GM21526 (cell line): ENCODE results near the gene S1PR3.

Source experiments
- ATAC-seq: cut with Tn5 transposase; IDR thresholded peaks from one replicate; pipeline ENCODE4 v1.9.1; 2021; ENCODE audit warnings: moderate library complexity; ENCODE audit not compliant: unreplicated experiment, low FRiP score

S1PR3 gene

GRCh38 chr9:88990041-88990728, 1.1 kb upstream of the S1PR3 start:
- ATAC-seq, result no peak

GRCh38 chr9:88990729-88991065, 571 bp upstream of the S1PR3 start:
- ATAC-seq, result no peak

DNA sequence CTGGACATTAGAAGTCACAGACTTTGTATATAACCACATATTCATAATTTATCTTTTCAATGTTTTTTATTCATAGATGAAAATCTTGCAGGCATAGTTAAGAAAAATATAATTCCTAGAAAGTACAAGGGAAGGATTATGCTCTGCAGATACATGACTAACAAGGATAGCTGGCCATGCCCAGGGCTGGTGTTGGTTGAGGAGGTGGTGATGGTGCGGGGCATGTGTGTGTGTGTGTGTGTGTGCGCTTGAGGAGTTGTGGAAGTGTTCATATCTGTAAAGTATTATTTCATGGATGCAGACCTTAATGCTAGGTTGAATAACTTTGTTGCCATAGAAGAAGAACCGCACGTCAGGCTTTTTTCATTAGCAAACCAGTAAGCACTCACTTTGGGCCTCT, 1.3 kb downstream of the S1PR3 start:
- ATAC-seq, result no peak

DNA sequence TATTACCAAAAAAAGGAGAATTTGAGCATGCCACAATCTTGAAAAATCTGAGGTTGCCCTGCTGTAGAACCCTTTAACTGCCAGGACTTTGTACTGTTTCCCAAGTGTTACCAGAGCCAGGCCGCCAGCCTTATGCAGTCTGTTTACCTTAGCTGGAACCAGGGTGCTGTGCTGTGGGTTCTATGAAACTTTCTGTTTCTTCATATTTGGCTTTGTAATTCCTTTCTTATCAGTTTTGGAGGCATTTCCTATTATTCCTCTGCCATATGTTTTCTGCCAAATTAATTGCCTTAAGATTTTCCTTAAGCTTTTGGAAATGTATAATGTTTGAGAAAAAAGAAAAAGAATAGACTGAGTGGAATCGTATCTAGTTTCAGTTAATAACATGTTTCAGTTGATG, 2.1 kb downstream of the S1PR3 start:
- ATAC-seq, result no peak

- no peak for ATAC-seq
These were observed 2.7 kb downstream of the S1PR3 start for GRCh38 chr9:88993871-88994460.

DNA sequence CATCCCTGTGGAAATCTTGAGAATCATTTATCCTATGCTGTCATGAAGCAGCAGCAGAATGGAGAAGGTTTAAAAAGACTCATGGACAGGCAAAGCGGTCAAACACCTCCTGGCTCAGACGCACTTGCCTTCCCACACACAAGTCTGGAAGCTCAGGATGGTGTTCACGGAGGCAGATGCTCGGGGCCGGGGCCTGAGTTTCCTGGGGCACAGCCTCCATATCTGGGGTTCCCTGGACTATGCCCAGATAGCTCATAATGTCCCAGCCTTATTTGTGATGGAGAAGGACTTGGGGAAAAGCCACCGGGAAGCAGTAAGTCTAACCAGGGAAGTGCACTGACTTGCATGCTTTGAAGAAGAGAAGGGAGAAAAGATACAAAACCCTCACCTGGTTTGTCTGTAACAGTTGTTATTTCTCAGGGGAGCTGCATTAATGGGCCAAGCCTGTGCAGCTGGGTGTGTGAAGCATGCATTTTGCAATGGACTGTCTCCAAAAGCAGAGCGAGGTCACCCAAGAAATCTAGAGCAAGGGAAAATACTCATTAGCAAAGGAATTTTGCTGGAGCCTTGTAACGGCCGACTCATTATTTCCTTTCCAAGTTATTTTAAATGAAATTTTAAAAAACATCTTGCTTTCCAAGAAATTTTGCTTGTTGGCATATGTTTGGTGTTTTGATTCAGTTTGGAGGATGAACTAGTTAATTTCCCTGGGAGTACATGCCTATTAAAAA, 3.4 kb downstream of the S1PR3 start:
- ATAC-seq, result no peak

- no peak for ATAC-seq
These were observed 3.9 kb downstream of the S1PR3 start for GRCh38 chr9:88995200-88995577.

DNA sequence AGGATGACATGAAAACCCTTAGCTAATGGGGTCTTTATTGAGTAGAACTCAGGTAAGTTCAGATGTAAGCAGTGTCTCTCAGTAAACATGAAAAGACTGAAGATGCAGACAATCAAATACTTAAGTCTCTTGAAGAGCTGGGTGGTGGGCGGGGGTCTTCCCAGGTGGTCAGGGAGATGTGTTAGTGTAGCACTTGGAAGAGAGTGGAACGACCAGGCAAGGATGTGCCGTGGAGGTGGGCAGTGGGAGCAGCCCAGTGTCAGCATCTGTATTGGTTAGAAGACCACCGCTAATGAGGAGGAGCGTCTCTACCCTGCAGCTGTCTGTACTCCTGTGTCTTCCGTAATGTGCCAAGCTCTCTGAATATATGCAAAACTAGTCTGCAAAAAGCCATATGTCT, 4.4 kb downstream of the S1PR3 start:
- no peak for ATAC-seq

DNA sequence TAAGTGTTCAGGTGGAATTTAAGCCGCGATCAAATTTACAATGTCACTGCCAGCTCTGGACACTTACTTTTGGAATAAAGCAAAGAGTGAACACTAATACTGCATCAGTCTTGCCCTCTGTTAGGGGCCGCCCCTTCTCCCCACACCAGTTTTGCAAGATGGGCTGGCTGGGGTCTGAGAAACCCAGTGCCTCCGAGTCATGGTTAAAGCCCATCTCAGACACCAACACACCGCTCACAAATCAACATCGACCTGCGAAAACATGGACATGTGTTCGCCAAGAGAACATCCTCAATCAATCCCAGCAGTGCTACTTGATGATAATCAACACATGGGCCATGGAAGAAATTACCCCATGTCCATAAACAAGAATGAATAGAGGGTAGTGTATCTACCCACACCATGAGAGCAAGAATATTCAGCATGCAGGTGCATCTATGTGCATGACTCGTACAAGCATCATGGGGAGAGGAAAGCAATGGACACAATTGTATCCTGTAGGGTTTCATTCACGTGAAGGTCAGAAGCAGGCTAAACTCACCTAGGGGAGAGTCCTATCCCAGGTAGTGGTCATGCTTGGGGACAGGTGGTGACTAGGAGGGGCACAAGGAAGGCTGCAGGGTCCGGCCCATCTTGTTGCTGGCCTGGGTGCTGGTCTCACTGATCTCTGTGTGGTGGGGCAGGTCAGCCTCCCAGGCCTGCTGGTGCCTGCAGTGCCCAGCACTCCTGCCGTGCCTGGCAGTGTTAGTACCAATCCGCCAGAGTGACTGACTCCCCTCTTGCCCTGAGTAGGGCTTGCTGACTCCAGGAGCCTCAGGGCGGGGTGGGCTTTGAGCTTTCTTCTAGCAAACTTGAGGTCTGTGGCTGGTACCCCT, 5.0 kb downstream of the S1PR3 start:
- no peak for ATAC-seq

GRCh38 chr9:88996921-88997235, 5.6 kb downstream of the S1PR3 start:
- no peak for ATAC-seq

GRCh38 chr9:88997646-88998045, 6.4 kb downstream of the S1PR3 start:
- ATAC-seq, result no peak

DNA sequence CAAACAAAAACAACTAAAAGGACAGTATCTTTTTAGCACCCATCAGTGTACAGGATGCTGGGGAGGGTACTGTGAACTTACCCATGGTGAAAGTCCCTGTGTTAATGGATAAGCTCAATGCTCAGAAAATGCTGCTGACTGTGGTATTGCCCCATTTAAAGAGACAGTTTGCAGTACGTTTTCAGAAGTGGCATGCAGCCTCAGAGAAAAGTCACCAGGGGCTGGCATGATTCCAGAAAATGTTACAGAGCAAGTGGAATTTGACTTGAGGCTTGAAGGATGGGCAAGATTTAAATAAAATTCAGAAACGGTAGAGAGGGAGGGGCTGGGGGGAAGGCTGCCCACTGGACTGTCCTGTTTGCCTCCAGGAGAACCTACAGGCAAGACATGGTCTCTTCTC, 7.2 kb downstream of the S1PR3 start:
- ATAC-seq, result no peak

GRCh38 chr9:88998911-88999310, 7.6 kb downstream of the S1PR3 start:
- no peak for ATAC-seq

DNA sequence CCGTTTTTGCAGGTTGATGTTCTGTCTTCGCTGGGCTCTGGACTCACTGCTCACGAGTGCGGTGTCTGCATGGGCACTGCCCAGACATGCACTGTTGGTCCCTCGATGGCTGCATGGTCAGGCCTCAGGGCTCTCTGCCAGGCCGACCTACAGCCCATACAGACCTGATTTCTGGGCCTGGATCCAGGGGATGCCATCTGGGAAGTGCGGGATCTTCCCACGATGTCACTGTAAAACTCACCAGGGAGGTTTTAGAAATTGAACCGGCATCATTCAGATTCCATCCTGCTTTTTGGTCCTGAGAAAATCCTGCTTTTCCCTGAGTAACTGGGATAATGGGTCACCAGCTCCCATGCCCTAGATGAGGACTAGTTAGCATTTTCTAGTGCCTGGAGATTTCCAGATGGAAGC, 9.1 kb downstream of the S1PR3 start:
- ATAC-seq, result no peak

DNA sequence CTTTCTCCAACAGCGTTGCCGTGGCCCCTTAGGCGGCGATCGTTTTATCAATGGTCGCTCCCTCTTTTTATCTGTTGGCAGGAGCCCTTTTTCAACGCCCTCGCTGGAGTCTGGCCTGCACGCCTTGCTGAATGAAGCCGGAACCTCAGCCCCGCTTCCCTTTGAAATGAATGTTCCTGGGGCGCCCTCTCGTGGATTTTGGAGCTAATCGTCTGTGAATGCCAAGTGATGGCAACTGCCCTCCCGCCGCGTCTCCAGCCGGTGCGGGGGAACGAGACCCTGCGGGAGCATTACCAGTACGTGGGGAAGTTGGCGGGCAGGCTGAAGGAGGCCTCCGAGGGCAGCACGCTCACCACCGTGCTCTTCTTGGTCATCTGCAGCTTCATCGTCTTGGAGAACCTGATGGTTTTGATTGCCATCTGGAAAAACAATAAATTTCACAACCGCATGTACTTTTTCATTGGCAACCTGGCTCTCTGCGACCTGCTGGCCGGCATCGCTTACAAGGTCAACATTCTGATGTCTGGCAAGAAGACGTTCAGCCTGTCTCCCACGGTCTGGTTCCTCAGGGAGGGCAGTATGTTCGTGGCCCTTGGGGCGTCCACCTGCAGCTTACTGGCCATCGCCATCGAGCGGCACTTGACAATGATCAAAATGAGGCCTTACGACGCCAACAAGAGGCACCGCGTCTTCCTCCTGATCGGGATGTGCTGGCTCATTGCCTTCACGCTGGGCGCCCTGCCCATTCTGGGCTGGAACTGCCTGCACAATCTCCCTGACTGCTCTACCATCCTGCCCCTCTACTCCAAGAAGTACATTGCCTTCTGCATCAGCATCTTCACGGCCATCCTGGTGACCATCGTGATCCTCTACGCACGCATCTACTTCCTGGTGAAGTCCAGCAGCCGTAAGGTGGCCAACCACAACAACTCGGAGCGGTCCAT, 10.0 kb downstream of the S1PR3 start:
- no peak for ATAC-seq

DNA sequence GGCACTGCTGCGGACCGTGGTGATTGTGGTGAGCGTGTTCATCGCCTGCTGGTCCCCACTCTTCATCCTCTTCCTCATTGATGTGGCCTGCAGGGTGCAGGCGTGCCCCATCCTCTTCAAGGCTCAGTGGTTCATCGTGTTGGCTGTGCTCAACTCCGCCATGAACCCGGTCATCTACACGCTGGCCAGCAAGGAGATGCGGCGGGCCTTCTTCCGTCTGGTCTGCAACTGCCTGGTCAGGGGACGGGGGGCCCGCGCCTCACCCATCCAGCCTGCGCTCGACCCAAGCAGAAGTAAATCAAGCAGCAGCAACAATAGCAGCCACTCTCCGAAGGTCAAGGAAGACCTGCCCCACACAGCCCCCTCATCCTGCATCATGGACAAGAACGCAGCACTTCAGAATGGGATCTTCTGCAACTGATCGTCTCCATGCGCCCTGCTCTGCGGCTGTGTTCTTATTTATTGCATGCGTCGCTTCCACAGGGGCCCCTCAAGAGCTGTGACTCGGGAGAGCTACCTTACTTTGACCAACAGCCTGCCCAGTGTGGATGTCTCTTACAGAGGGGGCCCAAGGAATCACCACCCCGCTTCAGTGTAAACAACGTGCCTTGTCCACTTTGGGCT, 10.8 kb downstream of the S1PR3 start:
- no peak for ATAC-seq

- no peak for ATAC-seq
These were observed 11.7 kb downstream of the S1PR3 start for GRCh38 chr9:89002987-89003386.

GRCh38 chr9:89005323-89005722, 14.1 kb downstream of the S1PR3 start:
- no peak for ATAC-seq

DNA sequence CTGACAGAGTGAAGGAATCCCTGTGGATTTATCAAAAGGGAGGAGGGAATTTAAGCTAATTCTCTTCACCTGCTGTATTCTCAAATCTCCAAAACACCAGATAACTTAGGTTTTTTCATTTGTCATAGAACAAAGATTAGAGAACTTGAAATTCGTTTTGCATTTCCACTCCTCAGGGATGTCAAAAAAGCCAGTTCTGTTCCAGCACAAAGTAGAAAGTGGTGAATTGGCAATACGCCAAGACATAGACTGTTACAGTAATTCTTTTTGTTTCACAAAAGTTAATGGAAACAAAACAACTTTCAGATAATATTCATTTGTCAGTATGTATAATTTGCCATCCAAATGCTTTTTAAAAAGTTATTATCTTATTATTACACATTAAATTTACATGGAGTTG, 15.0 kb downstream of the S1PR3 start:
- no peak for ATAC-seq
